Measurements from ENCODE around the gene BMPR1B. TPM values are rescaled to one million over a fixed set of nuclear protein-coding genes. Genes with fewer than 3 reads are reported as not detected.

BMPR1B gene
- total RNA-seq, 2 experiments from 2014 or later: not detected

DNA sequence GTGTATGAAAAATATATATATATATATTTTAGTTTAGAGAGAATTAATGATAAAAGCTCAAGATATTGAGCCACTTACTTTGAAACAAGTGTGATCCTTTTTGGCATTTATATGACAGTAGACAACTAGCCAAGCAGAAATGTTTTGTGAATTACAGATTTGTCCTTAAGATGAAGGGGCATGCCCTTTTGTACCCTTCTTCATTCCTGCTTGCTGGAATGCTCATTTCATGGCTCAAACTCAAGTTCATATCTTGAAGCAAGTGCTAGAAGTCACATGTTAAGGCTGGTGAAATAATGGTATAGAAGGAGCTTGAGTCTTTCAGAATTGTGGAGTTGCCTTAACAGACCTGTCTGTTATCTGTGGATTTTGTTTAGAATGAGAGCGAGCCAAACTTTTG, 203.0 kb downstream of the BMPR1B start:
- Mint-ChIP-seq H3K4me3 (no peak overlapping the region), H3K9me3 (peaks cover 3% of the 10 kb centered on the region), H3K27me3 (no peaks in the 10 kb centered on the region), H3K27ac (no peak overlapping the region), H3K36me3 (ENCODE audit: low read depth) (no peaks in the 10 kb centered on the region), H3K4me1 (ENCODE audit: low read depth) (no peaks in the 10 kb centered on the region)
- ChIA-PET CTCF (no interaction called here), POLR2A (no interaction called here)
- DNase-seq (no peak), ATAC-seq (no peak)
- TF ChIP-seq CTCF (IDR thresholded peaks at IDR 0.05): no peak
- intact Hi-C loops (cut with micrococcal nuclease): no loop called here

- Mint-ChIP-seq H3K4me3 (no peak overlapping the region), H3K9me3 (peaks cover 3% of the 10 kb centered on the region)
Measured at GRCh38 chr4:94961420-94961819, 203.7 kb downstream of the BMPR1B start.

DNA sequence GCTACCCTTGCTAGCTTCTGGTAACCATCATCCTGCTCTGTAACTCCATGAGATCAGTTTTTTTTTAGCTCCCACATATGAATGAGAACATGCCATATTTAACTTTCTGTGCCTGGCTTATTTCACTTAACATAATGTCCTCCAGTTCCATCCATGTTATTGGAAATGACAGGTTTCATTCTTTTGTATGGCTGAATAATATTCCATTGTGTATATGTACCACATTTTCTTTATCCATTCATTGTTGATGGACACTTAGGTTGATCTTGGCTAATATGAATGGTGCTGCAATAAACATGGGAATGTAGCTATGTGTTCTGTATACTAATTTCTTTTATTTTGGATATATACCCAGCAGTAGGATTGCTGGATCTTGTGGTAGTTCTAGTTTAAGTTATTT, 204.7 kb downstream of the BMPR1B start:
- Mint-ChIP-seq H3K9me3 (peaks cover 3% of the 10 kb centered on the region), H3K4me1 (ENCODE audit: low read depth) (no peaks in the 10 kb centered on the region), H3K27ac (no peak overlapping the region), H3K27me3 (no peaks in the 10 kb centered on the region), H3K4me3 (no peak overlapping the region), H3K36me3 (ENCODE audit: low read depth) (no peaks in the 10 kb centered on the region)
- intact Hi-C loops (cut with micrococcal nuclease): no loop called here
- no peak for TF ChIP-seq CTCF (IDR thresholded peaks at IDR 0.05)
- ATAC-seq: no peak
- POLR2A ChIA-PET: no interaction called here
- CTCF ChIA-PET: no interaction called here
- DNase-seq: no peak

More at GRCh38 chr4:94961420-94961819, 203.7 kb downstream of the BMPR1B start:
- POLR2A ChIA-PET: no interaction called here
- no peak for TF ChIP-seq CTCF (IDR thresholded peaks at IDR 0.05)
- intact Hi-C loops (cut with micrococcal nuclease): no loop called here
- H3K36me3 Mint-ChIP-seq (ENCODE audit: low read depth): no peaks in the 10 kb centered on the region
- H3K27ac Mint-ChIP-seq: no peak overlapping the region
- no peaks in the 10 kb centered on the region for H3K4me1 Mint-ChIP-seq (ENCODE audit: low read depth)
- ATAC-seq (no peak), DNase-seq (no peak)
- H3K27me3 Mint-ChIP-seq: no peaks in the 10 kb centered on the region
- CTCF ChIA-PET: no interaction called here

DNA sequence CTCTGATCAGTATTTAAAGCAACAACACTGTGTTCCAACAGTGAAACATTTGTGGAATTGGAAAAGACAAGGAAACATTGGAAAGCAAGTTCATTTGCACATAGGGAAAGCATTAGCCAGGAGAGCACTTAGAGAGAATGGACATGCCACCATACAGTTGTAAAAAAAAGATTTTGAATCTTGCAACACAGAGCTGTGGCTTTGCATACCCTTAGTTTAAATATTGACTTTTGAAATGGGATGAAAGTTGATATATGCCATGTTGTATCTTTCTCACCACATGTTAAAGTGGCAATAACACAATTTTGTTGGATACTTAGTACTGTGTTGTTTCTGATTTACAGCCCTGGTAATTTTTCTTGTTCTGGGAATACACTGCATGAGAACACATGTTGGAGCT, 208.1 kb downstream of the BMPR1B start:
- intact Hi-C loops (cut with micrococcal nuclease): no loop called here
- CTCF ChIA-PET: no interaction called here
- Mint-ChIP-seq H3K27ac (no peak overlapping the region), H3K9me3 (peaks cover 3% of the 10 kb centered on the region), H3K36me3 (ENCODE audit: low read depth) (no peaks in the 10 kb centered on the region), H3K27me3 (no peaks in the 10 kb centered on the region), H3K4me3 (no peak overlapping the region), H3K4me1 (ENCODE audit: low read depth) (no peaks in the 10 kb centered on the region)
- ATAC-seq (no peak), DNase-seq (no peak)
- TF ChIP-seq CTCF (IDR thresholded peaks at IDR 0.05): no peak
- POLR2A ChIA-PET: interaction anchor here (0.6 kb wide), 1 partner anchor 8 kb away, joined by 3 read pairs; no protein-coding TSS in a partner anchor

GRCh38 chr4:94968493-94968892, 210.7 kb downstream of the BMPR1B start:
- CTCF ChIA-PET: no interaction called here
- no peak for ATAC-seq
- Mint-ChIP-seq H3K4me1 (ENCODE audit: low read depth) (no peaks in the 10 kb centered on the region), H3K36me3 (ENCODE audit: low read depth) (no peaks in the 10 kb centered on the region), H3K9me3 (no peaks in the 10 kb centered on the region), H3K27me3 (no peaks in the 10 kb centered on the region), H3K4me3 (no peak overlapping the region), H3K27ac (no peak overlapping the region)
- DNase-seq: no peak
- POLR2A ChIA-PET: no interaction called here
- intact Hi-C loops (cut with micrococcal nuclease): no loop called here
- no peak for TF ChIP-seq CTCF (IDR thresholded peaks at IDR 0.05)
